SK-N-SH (cell line): ENCODE measurements around the gene EPB41L4B. TPM values are rescaled to one million over a fixed set of nuclear protein-coding genes. Genes with fewer than 3 reads are reported as not detected.

ENCODE experiments used
- CTCF ChIA-PET: fragments of 300-600, 350-600 bp; formaldehyde crosslinking; extraction: SDS; loops from one replicate; lab custom pipeline; 2021; lab: Yijun Ruan, JAX
- POLR2A ChIA-PET: fragments of 350-600 bp; sonication (Branson Sonifier 250); formaldehyde crosslinking; extraction: SDS; loops from one replicate; lab custom pipeline; 2020; ENCODE audit warnings: antibody characterized with exemption, inconsistent platforms; lab: Yijun Ruan, JAX
- DNase-seq: peaks from one replicate; pipeline ENCODE4 v3.0.0; 2012
- H2AFZ ChIP-seq: fragments of 200-600 bp; sonication (generic); 2 replicates; pipeline ENCODE4 v1.8.1; 2016; ENCODE audit warnings: antibody characterized with exemption, mild to moderate bottlenecking, low read depth
- H3F3A ChIP-seq: fragments of 200-600 bp; sonication (generic); replicated peaks from 2 replicates; pipeline ENCODE3; 2016; ENCODE audit warnings: antibody characterized with exemption, mild to moderate bottlenecking; ENCODE audit not compliant: insufficient read depth
- H3K27ac ChIP-seq, 2 experiments: fragments of 200-500 bp in 1 of 2; fragments of 200-600 bp in 1 of 2; sonication (Bioruptor generic) in 1 of 2; sonication (generic), shearing (Covaris generic) in 1 of 2; 2 replicates each; pipeline versions ENCODE4 v1.5.1 to v1.6.1; 2014 to 2016; ENCODE audit warnings: low read depth in 2 of 2, inconsistent platforms in 1 of 2, low read length in 1 of 2, mild to moderate bottlenecking in 1 of 2, mixed read lengths in 1 of 2
- H3K27me3 ChIP-seq: fragments of 200-600 bp; sonication (generic), shearing (Covaris generic); 2 replicates; pipeline ENCODE4 v1.6.1; 2016; ENCODE audit warnings: mixed run types; ENCODE audit not compliant: insufficient read depth
- H3K36me3 ChIP-seq, 2 experiments: fragments of 200-500 bp in 1 of 2; fragments of 200-600 bp in 1 of 2; sonication (Bioruptor generic) in 1 of 2; sonication (generic) in 1 of 2; replicated peaks in 1 of 2; 2 replicates each; pipeline versions ENCODE3 to v1.5.1; 2014 to 2016; ENCODE audit warnings: low read length in 1 of 2, mild to moderate bottlenecking in 1 of 2; ENCODE audit not compliant: insufficient read depth in 2 of 2, control insufficient read depth in 1 of 2
- H3K4me1 ChIP-seq, 2 experiments: fragments of 200-500 bp in 1 of 2; fragments of 200-600 bp in 1 of 2; sonication (Bioruptor generic) in 1 of 2; sonication (generic), shearing (Covaris generic) in 1 of 2; 2 replicates each; pipeline versions ENCODE4 v1.5.1 to v1.6.1; 2014 to 2016; ENCODE audit warnings: low read depth in 1 of 2, low read length in 1 of 2, mixed run types in 1 of 2; ENCODE audit not compliant: insufficient read depth in 2 of 2, control insufficient read depth in 1 of 2
- H3K4me2 ChIP-seq: fragments of 200-600 bp; sonication (generic), shearing (Covaris generic); 2 replicates; pipeline ENCODE4 v1.6.1; 2017; ENCODE audit warnings: mixed run types
- H3K4me3 ChIP-seq, 2 experiments: fragments of 200-500 bp in 1 of 2; fragments of 200-600 bp in 1 of 2; sonication (Bioruptor generic) in 1 of 2; sonication (generic), shearing (Covaris generic) in 1 of 2; 2 replicates each; pipeline versions ENCODE4 v1.5.1 to v1.8.1; 2014 to 2016; ENCODE audit warnings: low read depth in 2 of 2, inconsistent platforms in 1 of 2, low read length in 1 of 2, mild to moderate bottlenecking in 1 of 2, mixed read lengths in 1 of 2, moderate library complexity in 1 of 2
- H3K79me2 ChIP-seq: fragments of 200-600 bp; sonication (generic); 2 replicates; pipeline ENCODE4 v1.8.1; 2017; ENCODE audit warnings: mild to moderate bottlenecking; ENCODE audit not compliant: insufficient read depth
- H3K9ac ChIP-seq: fragments of 200-600 bp; sonication (generic); 2 replicates; pipeline ENCODE4 v1.6.1; 2017; ENCODE audit warnings: mixed run types
- H3K9me2 ChIP-seq: fragments of 200-600 bp; sonication (generic); 2 replicates; pipeline ENCODE4 v1.6.1; 2017; ENCODE audit warnings: mixed run types
- H3K9me3 ChIP-seq: fragments of 200-600 bp; sonication (generic); 2 replicates; pipeline ENCODE4 v1.6.1; 2017; ENCODE audit warnings: mixed run types, mild to moderate bottlenecking, moderate library complexity
- H4K20me1 ChIP-seq: fragments of 200-600 bp; sonication (generic); 2 replicates; pipeline ENCODE4 v1.6.1; 2017; ENCODE audit warnings: mild to moderate bottlenecking, mixed run types; ENCODE audit not compliant: insufficient read depth
- CTCF ChIP-seq: fragments of 200-600 bp; sonication (generic); IDR thresholded peaks from 2 replicates; pipeline ENCODE4 v1.6.1; 2017; ENCODE audit warnings: antibody characterized with exemption, mild to moderate bottlenecking, moderate library complexity
- ELF1 ChIP-seq: IDR thresholded peaks from 2 replicates; pipeline ENCODE4 v1.4.0; 2012
- FOSL2 ChIP-seq: IDR thresholded peaks from 2 replicates; pipeline ENCODE4 v1.4.0; 2012; ENCODE audit warnings: low read depth, mild to moderate bottlenecking, moderate library complexity, borderline replicate concordance
- FOXM1 ChIP-seq: IDR thresholded peaks from 2 replicates; pipeline ENCODE4 v1.4.0; 2012; ENCODE audit warnings: low read depth, mild to moderate bottlenecking
- GABPA ChIP-seq: IDR thresholded peaks from 2 replicates; pipeline ENCODE4 v1.4.0; 2012; ENCODE audit warnings: low read depth, mild to moderate bottlenecking
- IRF3 ChIP-seq: fragments of 150-350 bp; IDR thresholded peaks from 2 replicates; pipeline ENCODE4 v1.6.1; 2016; ENCODE audit warnings: mild to moderate bottlenecking, low read depth, low read length
- MXI1 ChIP-seq: IDR thresholded peaks from 2 replicates; pipeline ENCODE4 v1.6.1; 2012; ENCODE audit warnings: mild to moderate bottlenecking, low read depth, low read length, improper control_type of control experiment
- NFIC ChIP-seq: IDR thresholded peaks from 2 replicates; pipeline ENCODE4 v1.4.0; 2012; ENCODE audit warnings: borderline replicate concordance
- NRF1 ChIP-seq: IDR thresholded peaks from 2 replicates; pipeline ENCODE4 v1.6.1; 2012; ENCODE audit warnings: low read depth, mild to moderate bottlenecking, low read length
- POLR2AphosphoS5 ChIP-seq: IDR thresholded peaks from 2 replicates; pipeline ENCODE4 v1.6.1; 2012; ENCODE audit warnings: low read depth, low read length
- RAD21 ChIP-seq: IDR thresholded peaks from 2 replicates; pipeline ENCODE4 v1.6.1; 2012; ENCODE audit warnings: mild to moderate bottlenecking, low read length
- REST ChIP-seq: IDR thresholded peaks from 2 replicates; pipeline ENCODE4 v1.6.1; 2012; ENCODE audit warnings: mild to moderate bottlenecking, low read depth, low read length, moderate library complexity
- RFX5 ChIP-seq: IDR thresholded peaks from 2 replicates; pipeline ENCODE4 v1.6.1; 2012; ENCODE audit warnings: mild to moderate bottlenecking, improper control_type of control experiment, low read length
- TAF1 ChIP-seq: IDR thresholded peaks from 2 replicates; pipeline ENCODE4 v1.6.1; 2012; ENCODE audit warnings: low read depth, mild to moderate bottlenecking, low read length, moderate library complexity, borderline replicate concordance
- USF1 ChIP-seq: IDR thresholded peaks from 2 replicates; pipeline ENCODE4 v1.4.0; 2012; ENCODE audit warnings: low read depth, borderline replicate concordance
- YY1 ChIP-seq: IDR thresholded peaks from 2 replicates; pipeline ENCODE4 v1.4.0; 2012; ENCODE audit warnings: low read depth, mild to moderate bottlenecking
- whole genome bisulfite sequencing: methylation state at CpG from one replicate; pipeline ENCODE4 v1.1.6; 2017; ENCODE audit warnings: low lambda C conversion rate; 5-methylcytosine and 5-hydroxymethylcytosine counted together
- polyA plus RNA-seq, 3 experiments: library from polyadenylated mRNA; depleted of rRNA; stranded (reverse); fragments of >200 nt; gene quantifications; 2 replicates each; pipeline ENCODE4 v1.2.3, GENCODE V29; 2012
- TF ChIP-seq, protein P1 (sequence below): IDR thresholded peaks from 2 replicates; pipeline ENCODE4 v1.4.0; 2012; ENCODE audit warnings: low read depth, borderline replicate concordance

The EPB41L4B gene
- polyA plus RNA-seq, 1 of the 3 experiments (the other 2 are of a cell fraction), result 0.59 TPM

DNA sequence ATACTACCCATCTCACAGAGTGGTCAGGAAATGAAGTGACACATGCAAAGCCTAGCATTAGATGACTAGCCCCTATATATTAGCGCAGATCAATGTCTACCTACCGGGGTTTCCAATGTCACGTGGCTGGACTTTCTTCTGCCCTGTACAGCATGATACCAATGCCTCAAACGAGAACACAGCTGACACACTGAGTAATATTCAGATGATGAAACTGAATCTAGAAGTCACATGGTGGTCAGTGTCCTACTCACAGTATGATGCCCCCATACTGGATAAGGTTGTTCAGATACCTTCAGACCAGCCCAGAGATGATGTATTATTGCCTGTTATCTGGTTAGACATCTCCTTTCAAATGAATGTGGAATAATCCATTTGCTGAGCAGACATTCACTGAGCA is 82.7 kb downstream of the EPB41L4B start:
- POLR2A ChIA-PET, result no interaction called here
- Histone ChIP-seq H3K4me3 (no peak overlapping the region), H3K9me3 (no peaks in the 10 kb centered on the region), H3F3A (no peaks in the 10 kb centered on the region), H3K27me3 (no peaks in the 10 kb centered on the region), H3K9ac (no peak overlapping the region), H4K20me1 (no peaks in the 10 kb centered on the region), H2AFZ (no peak overlapping the region), H3K36me3 (no peaks in the 10 kb centered on the region), H3K4me1 (peaks cover 0 to 4% of the 10 kb centered on the region in 2 experiments; a peak in 1 of 4 replicates), H3K79me2 (no peaks in the 10 kb centered on the region), H3K4me2 (no peak overlapping the region), H3K27ac (no peak overlapping the region), H3K9me2 (no peaks in the 10 kb centered on the region)
- TF ChIP-seq RFX5, result no peak
- TF ChIP-seq FOSL2, result no peak
- TF ChIP-seq TAF1, result no peak
- TF ChIP-seq REST, result no peak
- no peak for TF ChIP-seq POLR2AphosphoS5
- TF ChIP-seq MXI1, result no peak
- no peak for TF ChIP-seq GABPA
- TF ChIP-seq USF1, result no peak
- no peak for TF ChIP-seq ELF1
- no peak for TF ChIP-seq FOXM1
- TF ChIP-seq, protein P1, sequence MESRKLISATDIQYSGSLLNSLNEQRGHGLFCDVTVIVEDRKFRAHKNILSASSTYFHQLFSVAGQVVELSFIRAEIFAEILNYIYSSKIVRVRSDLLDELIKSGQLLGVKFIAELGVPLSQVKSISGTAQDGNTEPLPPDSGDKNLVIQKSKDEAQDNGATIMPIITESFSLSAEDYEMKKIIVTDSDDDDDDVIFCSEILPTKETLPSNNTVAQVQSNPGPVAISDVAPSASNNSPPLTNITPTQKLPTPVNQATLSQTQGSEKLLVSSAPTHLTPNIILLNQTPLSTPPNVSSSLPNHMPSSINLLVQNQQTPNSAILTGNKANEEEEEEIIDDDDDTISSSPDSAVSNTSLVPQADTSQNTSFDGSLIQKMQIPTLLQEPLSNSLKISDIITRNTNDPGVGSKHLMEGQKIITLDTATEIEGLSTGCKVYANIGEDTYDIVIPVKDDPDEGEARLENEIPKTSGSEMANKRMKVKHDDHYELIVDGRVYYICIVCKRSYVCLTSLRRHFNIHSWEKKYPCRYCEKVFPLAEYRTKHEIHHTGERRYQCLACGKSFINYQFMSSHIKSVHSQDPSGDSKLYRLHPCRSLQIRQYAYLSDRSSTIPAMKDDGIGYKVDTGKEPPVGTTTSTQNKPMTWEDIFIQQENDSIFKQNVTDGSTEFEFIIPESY, result no peak
- TF ChIP-seq NRF1, result no peak
- TF ChIP-seq RAD21, result no peak
- no peak for TF ChIP-seq CTCF
- TF ChIP-seq YY1, result no peak
- TF ChIP-seq IRF3, result no peak
- TF ChIP-seq NFIC, result no peak
- no peak for DNase-seq
- WGBS, result 65% methylated on average over 4 of the region's 4 CpGs
- CTCF ChIA-PET, result interaction anchor here (1.5 kb wide), 1 partner anchor 55 kb away, joined by 3 read pairs; no protein-coding TSS in a partner anchor
